ENCODE measurements around the gene ANKRD39. TPM values are rescaled to one million over a fixed set of nuclear protein-coding genes. Genes with fewer than 3 reads are reported as not detected.
A peak's percentile ranks its signal among the peaks of the same experiment; 100 is the strongest.

ANKRD39 gene
- total and polyA plus RNA-seq, 4 donors, result 7.4 to 16.9 (median 15.6) TPM

DNA sequence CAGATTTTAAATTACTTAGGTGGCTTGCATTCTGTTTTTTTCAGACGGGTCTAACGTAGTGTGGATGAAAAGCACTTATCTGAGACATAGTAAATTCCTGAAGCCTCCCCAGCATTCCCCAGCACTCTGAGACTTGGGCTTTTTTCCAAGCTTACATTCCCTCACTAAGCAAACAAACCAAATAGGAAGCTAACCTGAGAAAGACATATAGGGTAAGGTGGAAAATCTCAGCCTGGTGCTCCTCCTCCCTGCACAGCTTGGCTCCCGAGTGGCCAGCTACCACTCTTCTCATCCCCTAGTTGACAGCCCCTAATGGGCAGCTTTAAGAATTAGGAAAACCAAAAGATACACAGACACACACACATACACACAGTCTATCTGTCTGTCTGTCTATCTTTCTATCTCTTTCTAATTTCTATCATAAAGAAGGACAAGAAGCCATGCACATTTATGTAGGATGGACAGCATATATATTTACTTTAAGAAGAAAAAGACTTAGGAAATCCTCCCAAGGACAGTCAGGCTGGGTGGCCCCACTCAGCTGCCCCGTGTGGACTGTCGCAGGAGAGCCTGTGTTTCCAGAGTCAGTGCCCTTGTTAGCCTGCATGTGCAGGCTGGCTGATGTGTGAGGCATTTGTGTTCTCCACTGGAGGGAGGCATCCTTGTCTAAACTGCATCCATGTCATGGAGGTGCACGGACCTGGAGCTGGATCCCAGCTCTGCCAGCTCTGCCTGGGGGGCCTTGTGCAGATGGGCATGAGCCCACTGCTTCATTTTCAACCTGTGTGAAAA, 33.5 kb downstream of the ANKRD39 start:
- Histone ChIP-seq H3K9me3 (ENCODE audit: control insufficient read depth in 4 of 4, insufficient read depth in 3 of 4, low read length in 3 of 4) (no peaks in the 10 kb centered on the region), H3K9ac (ENCODE audit: insufficient read depth in 1 of 2, low read length in 2 of 2) (no peak overlapping the region), H3K36me3 (ENCODE audit: control insufficient read depth in 4 of 4, insufficient read depth in 4 of 4, low read length in 4 of 4) (peaks cover 0 to 46% (median 27%) of the 10 kb centered on the region in 4 donors), H3K27ac (ENCODE audit: low read depth in 1 of 2, low read length in 1 of 2) (no peak overlapping the region), H3K4me1 (ENCODE audit: control insufficient read depth in 5 of 5, insufficient read depth in 5 of 5, low read length in 5 of 5) (peaks cover 0 to 15% (median 10%) of the 10 kb centered on the region in 5 donors), H3K4me3 (no peak overlapping the region), H3K27me3 (ENCODE audit: control insufficient read depth in 3 of 3, insufficient read depth in 3 of 3, low read length in 2 of 3) (no peaks in the 10 kb centered on the region)
- peak in 1 of 3 donors; percentile 49 for DNase-seq
- TF ChIP-seq CTCF (IDR thresholded peaks at IDR 0.05; ENCODE audit: control extremely low read depth, extremely low read depth), result no peak
- 66% methylated on average over 6 of the region's 6 CpGs for WGBS, 2 donors
- ATAC-seq (ENCODE audit: insufficient read depth, low FRiP score), result peak; percentile 29

GRCh38 chr2:96823198-96823597, 34.6 kb downstream of the ANKRD39 start:
- Histone ChIP-seq H3K9ac (ENCODE audit: insufficient read depth in 1 of 2, low read length in 2 of 2) (no peak overlapping the region), H3K27me3 (ENCODE audit: control insufficient read depth in 3 of 3, insufficient read depth in 3 of 3, low read length in 2 of 3) (no peaks in the 10 kb centered on the region), H3K4me1 (ENCODE audit: control insufficient read depth in 5 of 5, insufficient read depth in 5 of 5, low read length in 5 of 5) (peaks cover under 1 to 25% (median 17%) of the 10 kb centered on the region in 5 donors), H3K9me3 (ENCODE audit: control insufficient read depth in 4 of 4, insufficient read depth in 3 of 4, low read length in 3 of 4) (no peaks in the 10 kb centered on the region), H3K36me3 (ENCODE audit: control insufficient read depth in 4 of 4, insufficient read depth in 4 of 4, low read length in 4 of 4) (peaks cover 0 to 38% (median 24%) of the 10 kb centered on the region in 4 donors), H3K27ac (ENCODE audit: low read depth in 1 of 2, low read length in 1 of 2) (no peak overlapping the region), H3K4me3 (no peak overlapping the region)
- no peak for ATAC-seq (ENCODE audit: insufficient read depth, low FRiP score)
- 83 to 84% methylated on average over 11 of the region's 11 CpGs for WGBS, 2 donors
- no peak for DNase-seq
- TF ChIP-seq CTCF (IDR thresholded peaks at IDR 0.05; ENCODE audit: control extremely low read depth, extremely low read depth), result no peak

DNA sequence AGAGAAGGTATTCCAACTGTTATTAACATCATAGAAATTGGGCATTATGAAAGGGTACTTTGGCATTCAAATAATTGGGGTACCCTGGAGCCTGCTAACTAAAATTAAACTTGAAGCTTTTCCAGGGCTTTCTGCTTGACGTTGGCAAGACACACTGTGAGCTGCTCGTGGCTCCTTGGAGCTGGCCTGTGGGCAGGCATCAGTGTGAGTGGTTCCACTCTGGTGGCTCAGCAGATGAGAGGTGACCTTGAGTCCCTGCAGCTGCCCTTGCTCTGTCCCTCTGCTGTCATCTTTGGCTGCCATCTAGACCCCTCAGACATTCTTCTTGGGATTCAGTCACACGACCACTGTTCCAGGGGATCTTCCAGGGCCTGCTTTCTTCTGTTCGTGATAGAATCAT, 35.0 kb downstream of the ANKRD39 start:
- no peak for TF ChIP-seq CTCF (IDR thresholded peaks at IDR 0.05; ENCODE audit: control extremely low read depth, extremely low read depth)
- H3K36me3 ChIP-seq (ENCODE audit: control insufficient read depth in 4 of 4, insufficient read depth in 4 of 4, low read length in 4 of 4), result peaks cover 0 to 34% (median 22%) of the 10 kb centered on the region in 4 donors
- no peak overlapping the region for H3K4me3 ChIP-seq
- ATAC-seq (ENCODE audit: insufficient read depth, low FRiP score) (no peak), DNase-seq (no peak)
- 75 to 87% methylated on average over 4 of the region's 4 CpGs for WGBS, 2 donors
- H3K9ac ChIP-seq (ENCODE audit: insufficient read depth in 1 of 2, low read length in 2 of 2), result no peak overlapping the region
- H3K9me3 ChIP-seq (ENCODE audit: control insufficient read depth in 4 of 4, insufficient read depth in 3 of 4, low read length in 3 of 4), result no peaks in the 10 kb centered on the region
- peaks cover 3 to 29% (median 19%) of the 10 kb centered on the region in 5 donors for H3K4me1 ChIP-seq (ENCODE audit: control insufficient read depth in 5 of 5, insufficient read depth in 5 of 5, low read length in 5 of 5)
- no peak overlapping the region for H3K27ac ChIP-seq (ENCODE audit: low read depth in 1 of 2, low read length in 1 of 2)
- H3K27me3 ChIP-seq (ENCODE audit: control insufficient read depth in 3 of 3, insufficient read depth in 3 of 3, low read length in 2 of 3), result no peaks in the 10 kb centered on the region

All from lung (tissue), 12 donors.